ENCODE results near the gene ABCF2. TPM values are rescaled to one million over a fixed set of nuclear protein-coding genes. Genes with fewer than 3 reads are reported as not detected.
A peak's percentile ranks its signal among the peaks of the same experiment; 100 is the strongest.

ABCF2 gene
- polyA plus RNA-seq, 1 experiment = 62.5 TPM

- no peak for DNase-seq (ENCODE audit: low read depth)
- Histone ChIP-seq H3K4me3 (ENCODE audit: low read depth, low read length) (peak overlapping the region; percentile 32; the same call in 1 of the 2 replicates), H3K27me3 (ENCODE audit: control insufficient read depth, insufficient read depth, low read length) (no peaks in the 10 kb centered on the region), H3K36me3 (ENCODE audit: control insufficient read depth, insufficient read depth, low read length) (peaks cover 10% of the 10 kb centered on the region)
- CTCF ChIA-PET = interaction anchor here (0.9 to 2.6 kb wide), 15 partner anchors 8 to 114 kb away, joined by 3 to 15 read pairs (median 4); partner anchors contain the start of genes ABCF2, CHPF2 and NUB1
- TF ChIP-seq, protein P1, sequence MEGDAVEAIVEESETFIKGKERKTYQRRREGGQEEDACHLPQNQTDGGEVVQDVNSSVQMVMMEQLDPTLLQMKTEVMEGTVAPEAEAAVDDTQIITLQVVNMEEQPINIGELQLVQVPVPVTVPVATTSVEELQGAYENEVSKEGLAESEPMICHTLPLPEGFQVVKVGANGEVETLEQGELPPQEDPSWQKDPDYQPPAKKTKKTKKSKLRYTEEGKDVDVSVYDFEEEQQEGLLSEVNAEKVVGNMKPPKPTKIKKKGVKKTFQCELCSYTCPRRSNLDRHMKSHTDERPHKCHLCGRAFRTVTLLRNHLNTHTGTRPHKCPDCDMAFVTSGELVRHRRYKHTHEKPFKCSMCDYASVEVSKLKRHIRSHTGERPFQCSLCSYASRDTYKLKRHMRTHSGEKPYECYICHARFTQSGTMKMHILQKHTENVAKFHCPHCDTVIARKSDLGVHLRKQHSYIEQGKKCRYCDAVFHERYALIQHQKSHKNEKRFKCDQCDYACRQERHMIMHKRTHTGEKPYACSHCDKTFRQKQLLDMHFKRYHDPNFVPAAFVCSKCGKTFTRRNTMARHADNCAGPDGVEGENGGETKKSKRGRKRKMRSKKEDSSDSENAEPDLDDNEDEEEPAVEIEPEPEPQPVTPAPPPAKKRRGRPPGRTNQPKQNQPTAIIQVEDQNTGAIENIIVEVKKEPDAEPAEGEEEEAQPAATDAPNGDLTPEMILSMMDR (IDR thresholded peaks at IDR 0.05; ENCODE audit: insufficient read depth, low read depth, low read length) = no peak
- POLR2A ChIA-PET = interaction anchor here (0.6 kb wide), 1 partner anchor 64 kb away, joined by 5 read pairs; no protein-coding TSS in a partner anchor
These were observed 17.9 kb upstream of the ABCF2 start for GRCh38 chr7:151244841-151245346.

GRCh38 chr7:151244196-151244840, 17.3 kb upstream of the ABCF2 start:
- Histone ChIP-seq H3K36me3 (ENCODE audit: control insufficient read depth, insufficient read depth, low read length) (peaks cover 12% of the 10 kb centered on the region), H3K27me3 (ENCODE audit: control insufficient read depth, insufficient read depth, low read length) (no peaks in the 10 kb centered on the region), H3K4me3 (ENCODE audit: low read depth, low read length) (no peak overlapping the region)
- TF ChIP-seq, protein P1 (IDR thresholded peaks at IDR 0.05; ENCODE audit: insufficient read depth, low read depth, low read length) = peak; percentile 94
- ChIA-PET CTCF (interaction anchor here (0.6 to 2.6 kb wide), 20 partner anchors 8 to 1463 kb away, joined by 3 to 15 read pairs (median 4); partner anchors contain the start of genes ABCF2, CHPF2 and NUB1), POLR2A (interaction anchor here (0.6 kb wide), 1 partner anchor 65 kb away, joined by 5 read pairs; no protein-coding TSS in a partner anchor)
- DNase-seq (ENCODE audit: low read depth) = no peak

DNA sequence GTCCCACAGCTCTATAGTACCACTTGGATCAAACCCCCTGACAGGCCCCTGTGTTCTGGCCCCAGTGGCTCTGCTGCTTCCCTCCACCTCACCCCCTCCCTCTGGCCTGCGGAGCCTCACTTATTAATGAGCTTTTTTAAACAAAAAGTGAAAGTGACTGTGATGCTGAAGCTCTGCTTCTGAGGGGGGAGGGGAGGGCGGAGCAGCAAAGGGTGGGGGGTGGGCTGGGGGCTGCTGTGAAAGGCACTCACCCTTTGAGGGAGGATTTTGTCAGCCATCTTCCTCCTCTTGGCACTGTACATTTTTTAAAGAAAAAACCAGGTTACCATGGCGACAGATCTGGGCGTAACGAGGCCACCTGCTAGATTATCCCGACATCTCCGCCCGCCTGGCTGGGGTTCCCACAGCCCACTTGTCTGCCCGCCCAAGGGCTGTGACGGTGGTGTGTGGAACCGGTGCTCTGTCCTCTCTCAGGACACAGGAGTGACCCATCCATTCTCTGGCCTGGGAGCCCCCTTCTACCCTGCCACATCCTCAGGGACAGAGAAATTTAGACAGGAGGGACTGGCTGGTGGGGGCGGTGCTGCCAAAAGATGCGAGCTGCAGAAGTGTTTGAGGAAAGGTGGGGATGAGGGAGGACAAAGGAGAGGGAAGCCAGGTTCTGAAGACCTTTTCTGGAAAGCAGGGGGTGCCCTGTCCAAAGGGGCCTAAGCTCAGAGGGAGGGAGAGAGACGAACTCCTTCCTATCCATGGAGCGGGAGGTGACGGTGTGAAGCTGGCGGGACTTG, 16.6 kb upstream of the ABCF2 start:
- CTCF ChIA-PET = interaction anchor here (0.6 to 2.6 kb wide), 22 partner anchors 9 to 1463 kb away, joined by 3 to 15 read pairs (median 4); partner anchors contain the start of genes ABCF2, CHPF2 and NUB1
- POLR2A ChIA-PET = interaction anchor here (0.6 kb wide), 1 partner anchor 230 kb away, joined by 3 read pairs; no protein-coding TSS in a partner anchor
- H3K36me3 ChIP-seq (ENCODE audit: control insufficient read depth, insufficient read depth, low read length) = peaks cover 18% of the 10 kb centered on the region

GRCh38 chr7:151243045-151243349, 16.0 kb upstream of the ABCF2 start:
- TF ChIP-seq, protein P1 (IDR thresholded peaks at IDR 0.05; ENCODE audit: insufficient read depth, low read depth, low read length) = no peak
- H3K27me3 ChIP-seq (ENCODE audit: control insufficient read depth, insufficient read depth, low read length) = no peaks in the 10 kb centered on the region
- CTCF ChIA-PET = interaction anchor here (0.6 to 2.6 kb wide), 8 partner anchors 9 to 887 kb away, joined by 3 to 15 read pairs (median 4); partner anchors contain the start of gene ABCF2
- peaks cover 19% of the 10 kb centered on the region for H3K36me3 ChIP-seq (ENCODE audit: control insufficient read depth, insufficient read depth, low read length)
- no peak for DNase-seq (ENCODE audit: low read depth)
- no peak overlapping the region for H3K4me3 ChIP-seq (ENCODE audit: low read depth, low read length)
- POLR2A ChIA-PET = interaction anchor here (0.6 kb wide), 1 partner anchor 229 kb away, joined by 3 read pairs; no protein-coding TSS in a partner anchor

More for the DNA sequence above, 16.6 kb upstream of the ABCF2 start:
- no peaks in the 10 kb centered on the region for H3K27me3 ChIP-seq (ENCODE audit: control insufficient read depth, insufficient read depth, low read length)
- no peak for DNase-seq (ENCODE audit: low read depth)
- TF ChIP-seq, protein P1 (IDR thresholded peaks at IDR 0.05; ENCODE audit: insufficient read depth, low read depth, low read length) = no peak
- H3K4me3 ChIP-seq (ENCODE audit: low read depth, low read length) = no peak overlapping the region

All from BJ (cell line).